Lower leg skin (tissue), 3 donors: ENCODE results near the gene KCNQ2.

Source experiments
- CTCF ChIP-seq, 3 donors: fragments of 450-650 bp; IDR thresholded peaks; one replicate each; pipeline ENCODE4 v1.5.1; 2016; ENCODE audit warnings: antibody characterized with exemption in 3 of 3, mild to moderate bottlenecking in 3 of 3, moderate library complexity in 2 of 3
- POLR2A ChIP-seq, 2 donors: fragments of 450-650 bp; IDR thresholded peaks; one replicate each; pipeline ENCODE4 v1.6.1; 2016 to 2017; ENCODE audit warnings: antibody characterized with exemption in 2 of 2, mild to moderate bottlenecking in 1 of 2, moderate library complexity in 1 of 2

- TF ChIP-seq CTCF (IDR thresholded peaks at IDR 0.05) (no peak), POLR2A (IDR thresholded peaks at IDR 0.05) (no peak)
Measured at GRCh38 chr20:63502671-63503172, 30.3 kb upstream of the KCNQ2 start.
